GM10266 (cell line): ENCODE results near the gene EFCAB8.
"Not testable (repeated sequence)": the region's sequence is repeated elsewhere in the genome, so short reads cannot be mapped to it uniquely, and the experiment has no call there.

Source experiments
- DNase-seq: peaks from one replicate; pipeline ENCODE4 v3.0.0; 2012; ENCODE audit errors: extremely low spot score
- CTCF ChIP-seq: IDR thresholded peaks from 2 replicates; pipeline ENCODE4 v1.5.1; 2012; ENCODE audit warnings: mild to moderate bottlenecking, low read depth; ENCODE audit not compliant: control insufficient read depth, insufficient read depth; ENCODE audit errors: missing control alignments

Gene EFCAB8

GRCh38 chr20:32903666-32904175, 45.0 kb downstream of the EFCAB8 start:
- no peak for TF ChIP-seq CTCF
- no peak for DNase-seq

- DNase-seq = not testable (repeated sequence)
Measured at GRCh38 chr20:32904678-32905077, 46.0 kb downstream of the EFCAB8 start.

- no peak for TF ChIP-seq CTCF
- no peak for DNase-seq
Measured at GRCh38 chr20:32906200-32906599, 47.5 kb downstream of the EFCAB8 start.

GRCh38 chr20:32906871-32907495, 48.3 kb downstream of the EFCAB8 start:
- TF ChIP-seq CTCF = no peak
- DNase-seq = no peak

GRCh38 chr20:32907886-32908285, 49.2 kb downstream of the EFCAB8 start:
- DNase-seq = no peak
- TF ChIP-seq CTCF = no peak

GRCh38 chr20:32908334-32909292, 49.9 kb downstream of the EFCAB8 start:
- DNase-seq = no peak

GRCh38 chr20:32909451-32909850, 50.7 kb downstream of the EFCAB8 start:
- no peak for TF ChIP-seq CTCF
- no peak for DNase-seq

More at GRCh38 chr20:32908334-32909292, 49.9 kb downstream of the EFCAB8 start:
- TF ChIP-seq CTCF = no peak
